Left renal cortex interstitium (tissue), 4 donors: ENCODE results near the gene DERL3. TPM values are rescaled to one million over a fixed set of nuclear protein-coding genes. Genes with fewer than 3 reads are reported as not detected.

Source experiments
- DNase-seq, 4 donors: peaks; one replicate each; pipeline ENCODE4 v3.0.0-alpha.2; 2013; ENCODE audit warnings: low read depth in 4 of 4, low spot score in 2 of 4, missing footprints in 1 of 4
- polyA plus RNA-seq, 4 donors: library from polyadenylated mRNA; unstranded; fragments of 120-200 nt; gene quantifications; one replicate each; pipeline ENCODE4 v1.2.1, GENCODE V29; 2013; ENCODE audit not compliant: insufficient read length in 4 of 4

The DERL3 gene
- polyA plus RNA-seq, 4 donors, result 2.4 to 7.2 (median 6.1) TPM

DNA sequence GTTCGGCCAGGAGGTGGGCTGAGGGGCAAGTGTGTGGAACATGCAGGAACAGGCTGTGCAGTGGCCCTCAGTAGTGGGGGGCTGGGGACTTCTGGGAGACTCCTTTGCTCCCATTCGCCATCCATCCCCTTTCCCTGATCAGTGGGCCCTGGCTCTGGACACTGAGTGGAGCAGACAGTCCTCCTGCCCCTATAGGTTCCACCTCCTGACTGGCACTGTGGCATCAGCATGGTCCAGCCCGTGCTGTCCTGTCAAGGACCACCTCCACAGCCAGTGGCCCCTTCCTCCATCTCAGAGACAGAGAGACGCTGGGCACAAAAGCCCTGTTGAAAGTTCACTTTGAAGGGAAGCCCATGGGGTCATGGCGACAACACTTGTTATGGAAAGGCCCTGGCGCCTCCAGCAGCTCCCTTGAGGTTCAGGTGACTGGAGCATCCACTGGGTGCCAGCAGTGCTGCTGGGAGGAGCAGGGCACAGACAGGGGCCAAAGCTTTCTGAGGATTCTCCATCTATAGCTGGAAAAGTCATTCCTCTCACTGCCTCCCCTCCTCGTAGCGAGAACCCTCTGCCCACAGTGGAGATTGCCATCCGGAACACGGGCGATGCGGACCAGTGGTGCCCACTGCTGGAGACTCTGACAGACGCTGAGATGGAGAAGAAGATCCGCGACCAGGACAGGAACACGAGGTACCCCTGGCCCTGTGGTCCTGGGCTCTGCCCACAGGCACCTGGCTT, 5.6 kb downstream of the DERL3 start:
- no peak for DNase-seq

DNA sequence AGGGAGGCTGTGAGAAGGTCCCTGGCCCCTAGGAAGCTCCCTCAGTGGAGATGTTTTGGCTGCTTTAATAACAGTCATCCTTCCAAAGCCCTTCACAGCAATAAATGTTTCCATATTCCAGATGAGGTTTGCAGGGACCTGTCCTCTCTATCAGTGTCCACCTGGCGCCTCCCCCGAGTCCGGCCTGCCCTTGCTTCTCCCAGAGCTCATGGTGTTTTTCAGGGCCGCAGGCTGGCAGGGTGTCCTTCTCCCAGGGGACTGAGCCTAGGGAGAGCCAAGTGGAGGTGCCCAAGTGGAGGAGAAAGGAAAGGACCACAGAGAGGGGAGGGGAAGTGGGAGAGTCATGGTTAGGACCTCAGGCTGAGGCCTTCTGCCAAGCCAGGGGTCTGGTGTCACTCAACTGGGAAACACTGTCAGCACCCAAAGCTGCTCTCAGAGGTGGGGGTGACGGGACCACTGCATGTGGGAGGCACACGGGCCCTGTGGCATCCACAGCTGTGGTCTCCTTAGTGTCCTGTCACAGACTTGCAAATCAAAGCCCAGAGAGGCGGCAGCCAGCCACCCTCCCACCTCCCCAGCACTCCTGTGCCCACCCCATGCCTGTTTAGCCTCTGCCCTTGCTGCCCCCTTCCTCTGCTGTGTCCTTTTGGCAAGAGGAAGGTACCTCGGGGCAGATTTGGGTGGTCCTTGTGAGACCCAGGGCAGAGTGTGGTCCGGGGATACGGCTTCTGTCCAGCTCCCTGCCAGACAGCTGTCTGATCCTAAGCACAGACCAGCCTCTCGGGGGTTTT, 6.4 kb downstream of the DERL3 start:
- no peak for DNase-seq

DNA sequence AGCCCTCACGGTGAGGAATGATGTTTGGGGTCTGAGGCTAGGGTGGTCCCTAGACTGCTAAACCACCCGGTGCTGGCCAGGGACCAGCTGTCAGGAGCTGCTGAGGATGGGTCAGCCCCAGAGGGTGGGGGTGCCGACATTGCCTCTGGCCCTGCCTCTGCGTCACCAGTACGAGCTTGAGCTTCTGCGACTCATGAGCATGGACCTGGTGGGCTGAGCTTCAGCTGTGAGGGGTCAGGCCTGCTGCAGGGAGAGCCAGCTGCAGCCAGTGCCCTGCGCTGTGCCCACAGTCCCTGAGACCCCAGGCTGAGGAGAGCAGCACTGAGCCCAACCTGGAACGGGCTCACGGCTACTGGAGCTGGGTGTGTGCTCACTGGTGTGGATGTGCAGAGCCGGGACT, 7.0 kb downstream of the DERL3 start:
- no peak for DNase-seq

DNA sequence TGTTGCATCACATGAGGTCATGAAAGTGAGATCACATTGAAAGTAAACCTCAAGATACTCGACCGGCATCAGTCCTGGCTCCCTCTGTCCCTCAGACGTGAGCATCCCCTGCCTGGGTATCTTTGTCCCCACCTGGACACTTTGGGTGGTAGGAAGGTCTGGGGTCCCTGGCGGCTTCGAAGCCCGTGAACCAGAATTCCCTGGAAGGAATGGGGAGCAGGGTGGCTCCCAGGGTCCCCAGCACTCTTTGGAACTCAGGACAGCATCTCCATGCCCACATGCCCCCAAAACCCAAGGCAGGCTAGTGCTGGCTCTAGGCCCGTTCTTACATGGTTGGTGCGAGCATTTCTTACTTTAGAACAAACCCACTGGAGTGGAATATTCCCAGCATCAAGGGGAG, 7.5 kb downstream of the DERL3 start:
- no peak for DNase-seq

DNA sequence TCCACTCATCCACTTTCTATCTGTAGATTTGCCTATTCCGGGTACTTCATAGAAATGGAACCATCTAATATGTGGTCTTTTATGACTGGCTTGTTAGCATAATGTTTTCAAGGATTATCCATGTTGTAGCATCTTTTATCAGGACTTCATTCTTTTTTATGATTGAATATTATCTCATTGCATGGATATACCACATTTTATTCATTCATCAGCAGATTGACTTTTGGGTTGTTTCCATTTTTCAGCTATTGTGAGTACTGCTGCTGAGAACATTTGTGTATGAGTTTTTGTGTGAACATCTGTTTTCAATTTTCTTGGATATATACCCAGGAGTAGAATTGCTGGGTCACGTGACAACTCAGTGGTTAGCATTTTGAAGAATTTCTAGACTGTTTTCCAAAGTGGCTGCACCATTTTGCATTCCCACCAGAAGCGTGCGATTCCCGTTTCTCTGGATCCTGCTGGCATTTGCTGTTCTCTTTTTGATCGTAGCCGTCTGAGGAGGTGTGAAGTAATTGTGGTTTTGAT, 8.9 kb downstream of the DERL3 start:
- no peak for DNase-seq

DNA sequence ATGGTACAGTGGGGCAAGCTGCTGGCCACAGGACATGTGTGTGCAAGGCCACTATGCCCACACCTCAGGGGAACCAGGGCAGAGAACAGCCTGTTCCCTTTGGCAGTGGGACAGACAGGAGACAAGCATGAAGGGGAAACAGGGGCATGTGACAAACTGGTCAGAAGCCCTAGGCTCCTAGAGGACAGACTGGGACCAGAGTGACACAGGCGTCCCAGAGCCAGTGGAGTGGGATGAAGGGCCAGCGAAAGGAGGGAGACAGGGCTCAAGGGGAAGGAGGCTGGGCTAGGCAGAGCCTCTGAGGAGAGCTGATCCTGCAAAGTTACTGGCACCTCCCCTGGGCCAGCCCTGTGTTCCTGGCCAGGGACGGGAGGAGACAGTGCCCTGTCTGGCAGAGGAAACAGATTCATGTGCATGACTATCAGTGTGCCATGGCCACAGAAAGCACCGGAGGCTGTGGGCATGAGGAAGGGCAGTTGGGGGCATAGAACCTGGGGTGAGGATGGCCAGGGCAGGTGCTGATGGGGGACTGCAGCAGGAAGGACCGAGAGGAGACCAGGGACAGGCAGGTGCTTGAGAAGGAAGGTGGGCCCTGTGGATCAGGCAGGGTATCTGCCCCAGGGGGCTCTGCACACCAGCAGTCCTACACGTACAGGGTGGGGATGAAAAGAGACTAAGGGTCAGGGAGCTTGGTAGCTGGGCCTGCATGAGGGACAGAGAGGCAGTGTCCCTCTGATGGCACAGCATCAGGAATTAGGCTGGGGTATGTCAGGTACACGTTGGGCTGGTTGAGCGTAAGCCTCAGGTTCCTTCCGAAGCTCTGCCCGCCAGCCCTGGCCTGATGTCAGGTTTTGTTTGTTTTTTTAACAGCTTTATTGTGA, 9.8 kb downstream of the DERL3 start:
- DNase-seq, result no peak

DNA sequence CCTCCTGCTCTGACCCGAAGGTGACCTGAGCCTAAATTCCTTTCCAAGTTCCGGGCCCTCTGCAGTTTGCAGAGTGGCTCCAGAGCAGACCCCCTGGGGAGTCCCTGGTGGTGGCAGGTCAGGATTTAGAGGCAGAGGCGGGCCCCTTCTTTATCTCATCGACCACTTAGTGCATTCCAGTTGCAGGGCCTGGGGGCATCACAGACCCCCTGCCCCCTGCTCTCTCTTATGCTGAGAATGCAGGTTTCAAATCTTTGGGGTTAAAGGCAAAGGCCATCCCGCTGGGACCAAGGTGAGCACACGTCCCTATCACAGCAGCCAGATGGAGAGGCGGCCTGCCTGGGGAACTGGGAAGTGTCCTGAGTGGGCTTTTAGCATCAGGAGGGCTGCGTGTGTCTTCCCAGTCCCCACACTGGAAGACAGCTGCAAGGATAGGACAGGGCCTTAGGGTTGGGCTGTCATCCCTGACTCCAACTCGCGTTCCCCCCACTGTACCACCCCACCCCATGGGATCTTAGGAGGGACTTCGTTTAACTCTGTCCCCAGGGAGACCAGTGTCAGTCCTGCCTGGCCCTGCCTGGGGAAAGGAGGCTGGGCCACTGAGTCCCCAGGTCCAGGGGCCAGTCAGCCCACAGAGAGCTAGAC, 11.3 kb downstream of the DERL3 start:
- DNase-seq, result no peak

DNA sequence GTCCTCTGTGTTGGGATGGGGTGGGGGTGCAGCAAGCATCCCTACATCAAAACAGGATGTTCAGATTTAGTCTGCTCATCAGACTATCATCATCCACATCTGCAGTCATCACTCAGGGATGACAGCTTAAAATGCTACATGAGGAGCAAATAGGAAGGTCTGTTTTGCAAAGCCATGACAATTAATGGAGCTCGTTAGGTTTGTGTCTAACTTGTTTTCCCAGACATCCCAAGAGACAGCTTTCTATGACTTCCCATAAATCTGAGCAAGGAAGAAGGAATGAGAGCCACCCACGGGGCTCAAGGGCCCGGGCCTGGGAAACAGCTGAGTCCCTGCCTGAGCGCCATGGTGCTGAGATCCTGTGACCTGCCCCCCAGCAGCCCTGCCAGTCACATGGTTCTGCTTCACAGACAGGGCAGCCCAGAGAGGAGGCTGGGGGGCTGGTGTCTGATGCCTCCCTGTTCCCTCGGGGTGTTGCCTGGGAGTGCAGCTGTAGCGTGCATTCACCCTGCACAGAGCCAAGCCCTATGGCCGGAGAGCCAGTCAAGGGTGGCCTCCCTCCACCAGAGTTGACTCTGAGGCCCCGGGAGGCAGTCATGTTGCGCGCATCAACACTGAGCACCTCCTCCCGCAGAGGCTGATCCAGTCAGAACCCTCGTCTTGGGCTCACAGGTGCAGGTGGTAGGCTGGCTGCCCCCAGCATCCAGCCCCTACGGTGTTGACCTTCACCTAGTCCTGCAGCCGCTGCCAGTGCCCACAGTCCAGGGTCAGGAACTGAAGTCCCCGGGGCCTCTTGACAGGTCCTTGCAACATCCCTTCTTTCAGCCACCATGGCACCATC, 12.1 kb downstream of the DERL3 start:
- no peak for DNase-seq

DNA sequence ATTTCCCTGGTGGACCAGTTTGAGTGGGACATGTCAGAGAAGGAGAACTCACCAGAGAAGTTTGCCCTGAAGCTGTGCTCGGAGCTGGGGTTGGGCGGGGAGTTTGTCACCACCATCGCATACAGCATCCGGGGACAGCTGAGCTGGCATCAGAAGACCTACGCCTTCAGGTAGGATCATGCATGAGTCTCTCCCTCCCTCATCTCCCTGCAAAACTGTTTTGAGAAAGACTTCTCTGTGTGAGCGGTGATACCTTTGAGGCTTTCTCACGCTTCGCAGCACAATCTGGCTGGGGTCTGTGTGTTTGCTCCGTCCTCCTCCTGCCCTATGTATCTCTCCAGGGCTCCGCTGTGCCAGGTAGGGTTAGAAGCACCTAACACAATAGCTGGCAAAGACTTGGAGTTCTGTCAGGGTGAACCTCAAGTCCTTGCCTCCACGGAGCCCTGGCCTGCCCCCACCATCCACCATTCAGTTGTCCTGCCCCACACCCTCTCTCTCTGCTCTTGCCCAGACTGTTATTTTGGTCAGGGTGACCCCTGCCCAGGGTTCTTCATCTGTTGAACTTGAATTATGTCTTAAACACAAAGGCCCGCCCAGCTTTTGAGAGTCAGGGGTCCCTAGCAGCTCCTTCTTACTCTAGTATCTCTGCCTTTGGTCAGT, 13.4 kb downstream of the DERL3 start:
- no peak for DNase-seq

DNA sequence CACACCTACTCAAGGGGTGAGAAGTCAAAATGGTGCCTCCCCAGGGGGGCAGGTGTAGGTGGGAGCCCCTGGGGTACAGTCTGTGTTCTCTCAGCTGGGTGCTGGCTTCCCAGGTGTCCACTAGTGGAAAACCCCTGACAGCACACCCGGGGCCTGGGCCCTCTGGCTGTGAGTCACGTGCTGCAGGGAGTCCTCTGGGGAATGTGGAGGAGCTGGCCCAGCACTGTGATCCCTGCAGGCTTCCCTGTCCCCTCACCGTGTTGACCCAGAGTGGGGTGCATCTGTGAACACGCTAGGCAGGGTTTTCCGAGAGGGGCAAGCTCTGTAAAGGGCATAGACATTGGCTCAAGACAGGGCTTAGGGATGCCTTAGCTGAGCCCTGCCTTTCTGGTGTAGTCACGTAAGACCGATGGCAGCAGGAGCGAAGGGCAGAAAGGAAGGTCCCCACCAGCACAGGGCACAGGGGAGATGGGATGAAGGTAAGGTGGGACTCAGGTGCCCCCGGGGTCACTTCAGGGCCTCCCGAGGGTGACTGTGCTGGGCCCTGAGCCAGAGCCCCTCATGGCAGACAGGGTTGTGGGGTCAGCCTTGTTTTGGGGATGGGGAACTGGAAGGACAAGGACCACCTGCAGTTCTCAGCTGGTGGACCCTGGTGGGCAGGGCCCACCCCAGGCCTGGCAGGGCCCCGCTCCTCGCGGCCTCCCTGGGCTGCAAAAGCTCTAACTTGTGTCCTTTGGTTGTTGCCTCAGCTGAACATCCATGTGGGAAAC, 14.1 kb downstream of the DERL3 start:
- DNase-seq, result no peak

DNA sequence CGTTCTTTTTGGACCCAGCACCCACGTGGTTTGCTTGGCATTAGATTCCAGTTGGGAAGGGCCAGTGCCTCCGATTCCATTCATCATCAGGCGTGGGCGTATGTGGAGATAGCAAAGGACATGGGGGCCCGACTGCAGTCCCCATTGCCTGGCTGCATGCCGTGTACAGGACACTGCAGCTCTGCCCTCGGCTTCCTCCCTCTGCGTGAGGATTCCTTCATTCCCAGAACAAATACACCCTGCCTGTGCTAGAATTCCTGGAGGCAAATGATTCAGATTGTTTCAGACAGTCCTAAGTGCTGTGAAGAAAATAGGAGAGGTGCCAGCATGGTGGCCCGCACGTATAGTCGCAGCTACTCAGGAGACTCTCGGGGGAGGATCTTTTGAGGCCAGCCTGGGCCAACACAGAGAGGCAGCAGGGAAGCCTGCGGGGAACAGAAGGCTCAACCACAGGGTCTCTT, 15.4 kb downstream of the DERL3 start:
- DNase-seq, result no peak

DNA sequence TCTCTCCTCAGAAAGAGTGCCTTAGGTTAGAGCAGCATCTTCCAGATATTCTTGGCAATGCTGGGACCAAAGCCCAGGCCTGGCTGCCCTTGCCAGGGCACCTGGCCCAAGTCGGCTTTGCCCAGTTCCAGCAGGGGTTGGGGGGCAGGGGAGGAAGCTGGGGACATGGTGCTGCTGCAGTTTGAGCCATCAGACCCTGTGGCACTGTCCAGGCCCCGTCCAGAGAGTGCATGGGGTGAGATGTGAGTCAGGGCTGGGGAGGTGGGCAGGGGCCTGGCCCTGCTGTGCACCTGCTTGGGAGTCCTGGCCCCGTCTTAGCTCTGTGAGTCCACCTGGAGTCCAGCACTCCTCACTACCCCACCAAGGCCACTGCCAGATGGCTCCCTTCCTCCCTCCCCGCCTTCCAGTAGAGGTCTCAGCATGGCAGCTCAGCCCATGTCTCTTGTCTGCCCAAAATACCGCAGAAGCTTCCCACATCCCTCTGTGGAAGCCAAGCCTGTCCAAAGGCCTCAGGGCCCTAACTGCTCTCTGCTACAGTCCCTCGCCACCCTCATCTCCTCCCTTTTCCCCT, 16.6 kb downstream of the DERL3 start:
- no peak for DNase-seq

DNA sequence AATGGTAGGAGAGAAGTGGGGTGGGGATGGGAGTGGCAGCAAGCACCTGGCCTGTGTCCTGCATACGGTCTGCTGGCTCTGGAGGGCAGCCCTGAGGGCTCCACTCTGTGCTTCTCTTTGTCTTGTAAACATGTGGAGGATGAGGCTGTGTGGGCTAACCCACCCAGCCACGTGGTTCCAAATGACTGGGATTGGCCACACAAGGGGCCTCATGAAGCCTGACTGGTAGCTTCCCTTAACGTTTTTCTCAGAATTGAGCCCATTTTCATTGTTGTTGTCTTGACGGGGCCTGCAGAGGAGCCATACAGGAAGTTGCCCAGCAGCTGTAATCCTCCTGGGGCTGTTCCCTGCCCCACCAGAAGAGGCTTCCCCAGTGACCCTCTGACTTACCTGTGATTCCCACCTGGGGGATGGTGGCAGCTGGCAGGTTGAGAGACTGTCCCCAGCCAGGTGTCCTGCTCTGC, 18.0 kb downstream of the DERL3 start:
- DNase-seq, result no peak

DNA sequence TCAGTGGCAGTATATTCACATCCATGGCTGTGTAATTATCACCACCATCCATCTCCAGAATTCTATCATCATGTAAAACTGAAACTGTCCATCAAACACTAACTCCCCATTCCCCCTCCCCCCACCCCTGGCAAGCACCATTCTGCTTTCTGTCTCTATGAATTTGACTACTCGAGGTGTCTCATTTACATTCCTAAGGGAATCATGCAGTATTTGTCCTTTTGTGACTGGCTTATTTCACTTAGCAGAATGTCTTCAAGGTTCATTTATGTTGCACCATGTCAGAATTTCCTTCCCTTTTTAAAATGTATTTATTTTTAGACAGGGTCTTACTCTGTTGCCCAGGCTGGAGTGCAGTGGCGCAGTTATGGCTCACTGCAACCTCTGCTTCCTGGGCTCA, 20.3 kb downstream of the DERL3 start:
- no peak for DNase-seq

DNA sequence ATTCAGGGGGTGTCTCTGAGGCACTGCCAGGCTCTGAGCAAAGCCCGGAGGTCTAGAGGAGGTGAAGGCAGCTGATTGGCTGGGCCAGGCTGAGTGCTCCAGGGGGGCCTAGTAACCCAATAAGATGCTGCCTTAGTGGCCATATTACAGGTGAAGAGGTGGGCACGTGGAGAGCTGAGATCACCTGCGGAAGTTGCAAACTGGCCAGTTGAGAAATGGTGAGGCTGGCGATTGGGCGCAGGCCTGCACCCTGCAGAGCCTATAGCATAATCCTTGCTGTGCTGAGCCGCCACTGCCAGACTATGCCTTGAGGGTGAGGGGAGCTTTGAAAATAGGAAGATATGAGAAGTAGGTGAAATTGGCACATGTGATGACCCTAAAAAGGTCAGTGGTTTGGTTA, 21.7 kb downstream of the DERL3 start:
- DNase-seq, result no peak

DNA sequence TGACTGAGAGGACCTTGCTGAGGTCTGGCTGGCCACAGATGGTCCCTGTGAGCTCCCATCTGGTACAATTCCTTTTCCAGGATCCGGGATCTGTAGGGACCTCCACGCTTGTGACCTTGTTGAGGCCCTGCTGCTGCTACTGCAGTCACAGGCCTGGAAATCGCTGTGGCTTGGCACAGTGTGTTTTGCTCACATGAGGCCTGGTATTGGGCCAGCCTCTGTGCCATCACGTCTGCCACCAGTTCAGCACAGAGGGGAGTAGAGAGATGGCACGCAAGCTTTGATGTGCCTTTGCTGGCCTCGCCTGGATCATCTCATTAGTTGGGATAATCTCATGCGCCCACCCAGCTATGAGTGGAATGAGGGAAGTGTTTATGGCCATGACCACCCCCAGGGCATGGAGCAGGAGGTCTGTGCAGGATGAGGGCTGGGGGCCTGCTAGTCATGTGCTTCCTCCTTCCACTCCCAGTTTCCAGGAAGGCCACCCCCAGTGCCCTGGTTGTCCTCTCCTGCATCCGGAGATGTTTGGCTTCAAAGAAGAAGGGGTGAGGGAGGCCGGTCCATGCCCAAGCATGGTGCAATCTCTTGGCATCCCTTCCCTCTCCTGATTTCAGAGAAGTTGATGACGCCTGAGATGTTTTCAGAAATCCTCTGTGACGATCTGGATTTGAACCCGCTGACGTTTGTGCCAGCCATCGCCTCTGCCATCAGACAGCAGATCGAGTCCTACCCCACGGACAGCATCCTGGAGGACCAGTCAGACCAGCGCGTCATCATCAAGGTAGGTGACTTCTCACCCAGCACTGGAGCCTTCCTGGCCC, 22.4 kb downstream of the DERL3 start:
- DNase-seq, result no peak
